Globus pallidus (tissue), 1 donor: Measurements from ENCODE around the gene NAA15.
"Not testable (repeated sequence)": the region's sequence is repeated elsewhere in the genome, so short reads cannot be mapped to it uniquely, and the experiment has no call there.

Experiments
- DNase-seq: peaks from one replicate; pipeline ENCODE4 v3.0.0-alpha.2; 2015; ENCODE audit warnings: low spot score

The NAA15 gene

DNA sequence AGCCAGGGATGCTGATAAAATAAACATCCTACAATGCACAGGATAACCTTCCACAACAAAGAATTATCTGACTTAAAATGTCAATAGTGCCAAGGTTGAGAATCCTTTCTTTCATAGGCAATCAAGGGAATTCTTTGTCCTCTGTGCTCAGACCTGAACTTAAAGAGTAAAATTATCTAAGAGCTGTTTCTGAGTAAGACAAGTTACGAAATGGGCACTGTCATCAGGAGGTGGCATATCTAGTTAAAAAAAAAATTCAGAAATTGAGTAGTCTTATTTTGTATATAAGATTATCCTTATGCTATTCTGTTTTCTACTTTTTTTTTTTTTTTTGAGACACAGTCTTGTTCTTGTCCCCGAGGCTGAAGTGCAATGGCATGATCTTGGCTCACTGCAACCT, 149.3 kb downstream of the NAA15 start:
- no peak for DNase-seq

DNA sequence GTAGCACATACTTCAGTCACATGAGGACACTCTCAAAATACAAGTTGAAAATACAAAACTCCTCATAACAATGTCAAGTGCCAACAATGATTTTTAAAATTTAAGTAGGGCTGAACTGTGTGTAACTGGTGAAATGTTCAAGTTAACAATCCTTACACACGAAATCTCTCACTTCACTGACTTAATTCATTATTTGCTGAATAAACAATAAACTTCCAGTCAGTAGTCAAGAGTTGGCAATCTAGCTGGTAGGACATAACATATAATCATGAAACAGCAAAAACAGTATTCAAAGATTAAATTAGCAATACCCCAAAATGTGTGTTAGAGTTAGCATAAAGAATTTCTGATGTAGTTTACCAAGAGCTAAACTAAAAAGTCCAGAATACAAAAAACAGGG, 150.7 kb downstream of the NAA15 start:
- no peak for DNase-seq

DNA sequence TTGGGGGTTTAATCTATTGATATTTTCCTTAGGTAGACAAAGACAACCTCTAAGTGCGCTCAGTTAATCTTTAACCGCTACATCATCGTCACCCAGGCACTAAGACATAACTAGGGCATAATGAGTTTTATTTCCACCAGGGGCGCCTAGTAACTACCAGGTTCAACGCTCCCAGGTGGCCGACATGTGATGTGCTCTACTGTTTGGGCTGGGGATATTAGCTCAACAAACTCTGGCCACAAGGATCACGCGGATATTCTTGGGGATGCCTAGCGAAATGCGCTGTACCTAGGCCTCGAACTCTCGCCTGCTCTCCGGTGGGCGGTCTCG, 151.7 kb downstream of the NAA15 start:
- DNase-seq, result no peak

GRCh38 chr4:139453371-139454110, 152.2 kb downstream of the NAA15 start:
- peak; percentile 90 for DNase-seq

GRCh38 chr4:139454111-139455045, 153.1 kb downstream of the NAA15 start, which contains the start of gene RAB33B:
RAB33B (plus strand) TSS chr4:139454121; CDS start chr4:139454196, 75 bp downstream.
- no peak for DNase-seq

GRCh38 chr4:139455126-139455538, 153.8 kb downstream of the NAA15 start:
- no peak for DNase-seq

DNA sequence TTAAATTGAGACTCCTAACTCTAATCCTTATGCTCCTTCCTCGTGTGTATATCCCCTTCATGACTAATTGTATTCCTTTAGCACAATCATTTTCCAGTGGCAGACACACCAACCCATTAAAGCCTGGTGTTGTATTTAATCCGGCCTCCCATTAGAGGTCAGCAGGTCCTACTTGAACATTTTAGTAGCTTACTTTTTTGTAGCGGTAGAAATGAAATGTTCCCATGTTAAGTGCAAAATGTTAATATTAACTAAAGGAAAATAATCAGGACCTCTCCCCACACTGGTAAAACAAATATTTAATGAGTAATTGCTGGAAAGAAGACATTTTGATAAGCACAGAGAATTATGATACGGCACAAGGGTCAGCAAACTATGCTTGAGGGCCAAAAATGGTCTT, 156.0 kb downstream of the NAA15 start:
- no peak for DNase-seq

- no peak for DNase-seq
These were observed 157.2 kb downstream of the NAA15 start for GRCh38 chr4:139458543-139458942.

- DNase-seq, result no peak
These were observed 157.7 kb downstream of the NAA15 start for GRCh38 chr4:139458999-139459398.

GRCh38 chr4:139460565-139460964, 159.3 kb downstream of the NAA15 start:
- DNase-seq, result no peak

GRCh38 chr4:139461022-139461628, 159.8 kb downstream of the NAA15 start:
- no peak for DNase-seq

DNA sequence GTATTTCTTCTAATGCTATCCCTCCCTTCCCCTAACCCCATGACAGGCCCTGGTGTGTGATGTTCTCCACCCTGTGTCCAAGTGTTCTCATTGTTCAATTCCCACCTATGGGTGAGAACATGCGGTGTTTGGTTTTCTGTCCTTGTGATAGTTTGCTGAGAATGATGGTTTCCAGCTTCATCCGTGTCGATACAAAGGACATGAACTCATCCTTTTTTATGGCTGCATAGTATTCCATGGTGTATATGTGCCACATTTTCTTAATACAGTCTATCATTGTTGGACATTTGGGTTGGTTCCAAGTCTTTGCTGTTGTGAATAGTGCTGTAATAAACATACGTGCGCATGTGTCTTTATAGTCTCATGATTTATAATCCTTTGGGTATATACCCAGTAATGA, 163.2 kb downstream of the NAA15 start:
- not testable (repeated sequence) for DNase-seq

DNA sequence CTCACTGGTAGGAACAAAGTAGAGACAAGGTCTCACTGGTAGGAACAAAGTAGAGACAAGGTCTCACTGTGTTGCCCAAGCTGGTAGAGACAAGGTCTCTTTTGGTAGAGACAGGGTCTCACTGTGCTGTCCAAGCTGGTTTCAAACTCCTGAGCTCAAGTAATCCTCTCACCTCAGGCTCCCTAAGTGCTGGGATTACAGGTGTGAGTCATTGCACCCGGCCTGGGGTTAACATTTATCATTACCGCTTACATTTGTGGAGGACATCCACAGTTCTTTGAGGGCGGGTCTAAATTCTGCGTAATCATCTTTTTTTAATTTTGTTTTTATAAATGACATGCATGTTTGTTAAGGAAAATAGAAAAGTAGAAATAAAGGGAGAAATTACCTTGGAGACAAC, 164.6 kb downstream of the NAA15 start:
- DNase-seq, result no peak

GRCh38 chr4:139468756-139469155, 167.5 kb downstream of the NAA15 start:
- DNase-seq, result not testable (repeated sequence)

GRCh38 chr4:139469216-139469615, 167.9 kb downstream of the NAA15 start:
- no peak for DNase-seq
